Fibroblast of villous mesenchyme (primary cell): ENCODE results near the gene KCTD4. TPM values are rescaled to one million over a fixed set of nuclear protein-coding genes. Genes with fewer than 3 reads are reported as not detected.

ENCODE experiments used
- DNase-seq: peaks from one replicate; pipeline ENCODE4 v3.0.0-alpha.2; 2010; ENCODE audit warnings: low read depth
- H3K4me3 ChIP-seq: 2 replicates; pipeline ENCODE4 v1.5.1; 2011; ENCODE audit warnings: low read depth, mild to moderate bottlenecking, low read length
- total RNA-seq: library from RNA; depleted of rRNA; stranded (reverse); fragments of >200 nt; gene quantifications from 2 replicates; pipeline ENCODE4 v1.2.3, GENCODE V29; 2012
- TF ChIP-seq, protein P1 (sequence below): IDR thresholded peaks from 2 replicates; pipeline ENCODE4 v1.5.1; 2012; ENCODE audit warnings: low read depth, mild to moderate bottlenecking, low read length; ENCODE audit not compliant: insufficient read depth

KCTD4 gene
- total RNA-seq, 1 donor: 0.43 TPM

DNA sequence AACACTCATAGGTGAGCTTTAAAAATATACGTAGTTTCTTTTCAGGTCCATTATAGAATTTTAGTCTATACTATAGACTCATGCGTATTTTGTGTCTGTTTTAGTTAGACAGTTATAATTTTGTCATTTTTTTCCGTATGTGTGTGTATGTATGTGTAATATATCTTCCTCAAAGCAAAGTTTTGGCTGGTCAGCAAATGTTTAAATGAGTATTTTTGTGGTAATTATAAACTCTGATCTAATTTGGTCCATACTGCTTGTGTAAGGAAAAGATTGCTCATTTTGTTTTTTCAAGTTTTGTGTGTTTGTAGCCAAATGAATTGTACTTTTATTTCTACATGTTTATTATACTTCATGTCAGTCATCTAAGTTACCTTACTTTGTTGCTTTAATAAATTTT, 20.5 kb downstream of the KCTD4 start:
- no peak for DNase-seq
- no peak overlapping the region for H3K4me3 ChIP-seq
- TF ChIP-seq, protein P1, sequence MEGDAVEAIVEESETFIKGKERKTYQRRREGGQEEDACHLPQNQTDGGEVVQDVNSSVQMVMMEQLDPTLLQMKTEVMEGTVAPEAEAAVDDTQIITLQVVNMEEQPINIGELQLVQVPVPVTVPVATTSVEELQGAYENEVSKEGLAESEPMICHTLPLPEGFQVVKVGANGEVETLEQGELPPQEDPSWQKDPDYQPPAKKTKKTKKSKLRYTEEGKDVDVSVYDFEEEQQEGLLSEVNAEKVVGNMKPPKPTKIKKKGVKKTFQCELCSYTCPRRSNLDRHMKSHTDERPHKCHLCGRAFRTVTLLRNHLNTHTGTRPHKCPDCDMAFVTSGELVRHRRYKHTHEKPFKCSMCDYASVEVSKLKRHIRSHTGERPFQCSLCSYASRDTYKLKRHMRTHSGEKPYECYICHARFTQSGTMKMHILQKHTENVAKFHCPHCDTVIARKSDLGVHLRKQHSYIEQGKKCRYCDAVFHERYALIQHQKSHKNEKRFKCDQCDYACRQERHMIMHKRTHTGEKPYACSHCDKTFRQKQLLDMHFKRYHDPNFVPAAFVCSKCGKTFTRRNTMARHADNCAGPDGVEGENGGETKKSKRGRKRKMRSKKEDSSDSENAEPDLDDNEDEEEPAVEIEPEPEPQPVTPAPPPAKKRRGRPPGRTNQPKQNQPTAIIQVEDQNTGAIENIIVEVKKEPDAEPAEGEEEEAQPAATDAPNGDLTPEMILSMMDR: no peak

DNA sequence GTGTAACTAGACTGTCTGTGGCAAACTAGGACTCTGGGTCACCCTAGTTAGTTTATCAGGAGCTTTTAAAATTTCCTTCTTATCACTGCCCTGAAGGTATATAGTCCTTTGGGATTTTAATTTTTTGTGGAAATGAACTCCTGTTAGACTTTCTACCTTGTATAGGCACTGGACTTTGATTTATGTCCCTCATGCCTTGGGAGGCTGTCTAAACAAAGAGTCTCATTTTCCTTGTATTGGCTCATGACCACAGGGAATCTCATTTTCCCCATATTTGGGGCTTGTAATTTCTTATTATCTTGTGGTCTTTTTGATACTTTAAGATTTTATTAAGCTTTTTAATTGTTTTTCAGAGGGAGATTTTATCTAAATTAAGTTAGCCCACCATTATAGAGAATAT, 21.4 kb downstream of the KCTD4 start:
- no peak for DNase-seq
- TF ChIP-seq, protein P1: no peak
- H3K4me3 ChIP-seq: no peak overlapping the region

DNA sequence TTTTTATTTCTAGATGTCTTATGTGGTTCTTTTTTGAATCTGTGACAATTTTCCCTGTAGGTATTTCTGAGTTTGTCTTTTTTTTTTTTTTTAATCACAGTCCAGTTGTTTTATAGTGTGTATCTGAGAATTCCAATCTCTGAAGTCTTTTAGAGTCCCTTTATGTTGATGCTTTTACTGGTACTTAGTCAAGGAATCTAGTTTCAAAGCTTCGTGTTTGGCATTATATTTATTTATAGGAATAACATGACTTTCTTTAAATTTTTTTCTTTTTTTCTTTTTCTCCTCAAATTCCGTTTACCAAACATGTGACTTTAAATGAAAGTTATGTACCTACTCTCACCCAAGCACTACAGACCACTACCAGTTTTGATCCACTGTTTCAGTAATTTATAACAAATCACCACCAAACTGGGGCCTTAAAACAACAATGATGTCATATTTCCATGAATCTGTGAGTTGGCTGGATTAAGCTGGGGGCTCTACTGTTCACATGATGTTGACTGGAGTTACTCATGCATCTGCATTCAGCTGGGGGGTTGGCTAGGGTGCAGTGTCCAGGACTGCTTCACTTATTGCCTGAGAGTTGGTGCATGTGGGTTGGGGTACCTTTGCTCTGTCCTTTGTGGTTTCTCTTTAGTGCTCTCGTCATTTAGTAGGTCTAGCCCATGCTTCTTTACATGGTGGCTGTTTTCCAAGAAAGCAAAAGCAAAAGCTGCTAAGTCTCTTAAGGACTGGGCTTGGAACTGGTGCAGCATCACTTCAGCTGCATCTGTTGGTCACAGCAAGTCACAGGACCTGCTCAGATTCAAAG, 22.3 kb downstream of the KCTD4 start:
- TF ChIP-seq, protein P1: no peak
- no peak overlapping the region for H3K4me3 ChIP-seq
- DNase-seq: peak; percentile 64

DNA sequence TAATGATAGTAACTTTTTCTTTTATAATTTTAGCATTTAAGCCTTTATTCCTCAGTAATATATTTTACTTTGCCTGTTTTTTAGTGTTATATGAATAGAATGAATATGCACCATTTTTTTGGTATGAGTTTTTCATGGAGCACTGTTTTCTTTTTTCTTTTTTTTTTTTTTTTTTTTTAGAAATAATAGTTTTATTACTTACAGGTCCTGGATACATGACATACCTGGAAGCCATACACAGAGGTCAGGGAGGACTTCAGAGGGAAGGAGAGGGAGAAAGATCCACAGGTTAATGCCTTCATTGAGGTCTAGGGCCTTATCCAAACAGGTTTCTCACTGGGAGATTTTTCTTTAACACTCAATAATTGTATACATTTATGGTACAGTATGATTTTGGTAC, 26.4 kb downstream of the KCTD4 start:
- H3K4me3 ChIP-seq: no peak overlapping the region
- TF ChIP-seq, protein P1: no peak
- DNase-seq: no peak

DNA sequence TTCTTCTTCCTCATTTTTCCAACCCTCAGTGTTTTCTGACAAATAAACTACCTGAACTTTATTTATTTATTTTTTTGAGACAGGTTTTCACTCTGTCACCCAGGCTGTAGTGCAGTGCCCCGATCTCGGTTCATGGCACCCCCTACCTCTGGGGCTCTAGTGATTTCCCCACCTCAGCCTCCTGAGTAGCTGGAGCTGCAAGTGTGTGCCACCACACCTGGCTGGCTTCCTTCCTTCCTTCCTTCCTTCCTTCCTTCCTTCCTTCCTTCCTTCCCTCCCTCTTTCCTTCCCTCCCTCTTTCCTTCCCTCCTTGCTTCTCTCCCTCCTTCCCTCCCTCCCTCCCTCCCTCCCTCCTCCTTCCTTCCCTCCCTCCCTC, 32.3 kb downstream of the KCTD4 start:
- H3K4me3 ChIP-seq: no peak overlapping the region
- TF ChIP-seq, protein P1: no peak
- DNase-seq: no peak

DNA sequence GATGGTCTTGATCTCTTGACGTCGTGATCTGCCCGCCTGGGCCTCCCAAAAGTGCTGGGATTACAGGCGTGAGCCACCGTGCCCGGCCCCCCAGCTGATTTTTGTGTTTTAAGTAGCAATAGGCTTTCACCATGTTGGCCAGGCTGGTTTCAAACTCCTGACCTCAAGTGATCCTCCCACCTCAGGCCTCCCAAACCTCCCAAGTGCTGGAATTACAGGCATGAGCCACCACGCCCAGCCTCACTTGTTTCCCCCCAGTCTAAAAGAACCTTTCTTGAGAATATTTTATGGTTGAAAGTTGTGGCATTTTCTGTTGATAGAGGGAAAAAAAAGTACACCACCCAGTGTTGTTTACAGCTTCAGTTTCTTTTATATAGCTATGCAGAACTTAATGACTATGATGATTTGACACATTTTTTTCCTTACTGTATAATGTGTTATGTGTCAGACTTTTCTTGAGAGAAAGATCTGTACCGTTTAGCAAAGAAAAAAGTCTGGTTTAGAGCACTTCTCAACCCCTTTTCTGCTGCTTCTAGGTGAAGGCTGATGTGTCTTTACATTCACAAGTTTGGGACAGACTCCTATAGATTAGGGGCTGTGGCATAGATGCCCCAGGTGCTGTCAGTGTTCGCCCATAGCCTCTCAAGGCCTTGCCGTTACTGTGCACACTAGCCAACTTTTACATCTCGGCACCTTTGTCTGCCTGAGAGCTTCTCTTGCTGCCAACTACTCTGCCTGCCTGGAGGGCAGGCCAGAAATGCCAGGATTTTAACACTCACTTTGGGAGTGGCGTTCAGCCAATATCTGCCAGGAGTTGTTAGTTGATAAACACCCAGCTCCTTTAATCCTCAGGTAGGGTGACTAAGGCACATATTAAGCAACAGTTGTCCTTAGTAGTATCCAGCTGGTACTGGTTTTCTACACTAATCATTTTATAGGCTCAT, 33.0 kb downstream of the KCTD4 start:
- peak; percentile 79 for DNase-seq
- TF ChIP-seq, protein P1: no peak
- H3K4me3 ChIP-seq: no peak overlapping the region
